ENCODE results near the gene TBC1D22A. TPM values are rescaled to one million over a fixed set of nuclear protein-coding genes. Genes with fewer than 3 reads are reported as not detected.
"Not testable (repeated sequence)": the region's sequence is repeated elsewhere in the genome, so short reads cannot be mapped to it uniquely, and the experiment has no call there.

TBC1D22A gene
- total RNA-seq, 1 donor = 17.7 TPM

DNA sequence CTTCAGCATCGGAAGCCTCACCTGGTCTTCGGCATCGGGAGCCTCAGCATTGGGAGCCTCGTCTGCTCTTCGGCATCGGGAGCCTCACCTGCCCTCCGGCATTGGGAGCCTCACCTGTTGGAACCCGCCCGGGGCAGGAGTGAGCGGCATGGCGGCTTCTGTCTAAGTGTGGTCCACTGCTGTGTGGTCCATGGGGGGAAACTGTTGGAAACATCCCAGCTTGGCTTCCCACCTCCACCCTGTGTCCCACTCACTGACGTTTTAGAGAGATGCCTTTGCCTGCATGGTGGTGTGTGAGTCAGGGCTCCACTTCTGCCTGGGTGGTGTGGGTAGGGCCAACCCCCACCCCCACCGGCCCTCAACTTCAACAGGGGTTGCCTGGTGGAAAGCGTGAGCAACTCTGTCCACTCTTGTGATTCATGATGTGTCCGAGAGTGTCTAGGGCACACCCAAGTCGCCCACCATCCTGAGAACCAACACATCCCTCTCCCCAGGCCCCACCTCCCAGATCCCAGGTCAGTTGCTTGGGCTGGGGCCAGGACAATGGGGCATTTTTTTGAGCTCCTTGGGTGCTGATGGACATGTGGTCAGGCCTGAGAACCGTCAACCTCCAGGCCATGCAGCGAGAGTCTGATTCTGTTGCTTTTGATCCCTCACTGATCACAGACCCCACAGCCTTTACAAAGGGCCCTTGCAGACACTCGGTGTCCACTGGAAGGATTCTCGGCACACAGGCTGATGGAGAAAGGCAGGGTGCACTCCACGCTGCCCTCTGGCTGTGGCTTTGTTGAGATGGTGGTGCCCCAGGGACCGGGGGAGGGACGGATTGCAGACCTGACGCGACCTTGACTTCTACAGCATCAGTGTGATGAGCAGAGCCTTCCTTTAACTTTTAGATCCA is 406.7 kb downstream of the TBC1D22A start:
- H3K9me3 ChIP-seq (ENCODE audit: low read depth, low read length) = no peaks in the 10 kb centered on the region

DNA sequence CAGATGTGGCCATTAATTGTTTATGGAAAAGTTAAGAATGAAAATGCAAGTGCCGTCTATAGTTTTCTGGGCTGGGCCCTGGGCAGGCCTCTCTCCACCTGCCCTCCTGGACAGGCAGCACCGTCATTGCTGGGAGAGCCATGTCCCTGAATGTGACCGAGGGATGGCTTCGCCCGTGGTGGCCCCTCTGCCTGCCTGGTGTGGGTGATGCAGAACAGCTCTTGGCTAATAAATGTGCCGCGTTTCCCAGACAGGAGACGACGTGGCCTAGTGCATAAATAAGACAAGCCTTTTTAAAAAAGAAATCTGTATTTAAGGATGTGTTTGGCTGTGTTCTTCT is 407.3 kb downstream of the TBC1D22A start:
- Histone ChIP-seq H3K9me3 (ENCODE audit: low read depth, low read length) (no peaks in the 10 kb centered on the region), H3K27me3 (ENCODE audit: insufficient read depth, low read length) (no peaks in the 10 kb centered on the region), H2AFZ (ENCODE audit: low read length) (no peak overlapping the region), H3K4me2 (ENCODE audit: insufficient read depth, low read length) (no peak overlapping the region), H3K4me1 (ENCODE audit: insufficient read depth, low read length) (no peaks in the 10 kb centered on the region), H3K36me3 (ENCODE audit: insufficient read depth, low read length) (no peaks in the 10 kb centered on the region), H3K79me2 (ENCODE audit: insufficient read depth, low read length) (no peaks in the 10 kb centered on the region), H4K20me1 (ENCODE audit: insufficient read depth, low read length) (no peaks in the 10 kb centered on the region), H3K27ac (ENCODE audit: low read depth, low read length) (no peak overlapping the region), H3K4me3 (ENCODE audit: insufficient read depth, low read length) (no peak overlapping the region)
- peak; percentile 9 for DNase-seq (ENCODE audit: insufficient read length, low spot score, missing footprints)
- TF ChIP-seq, protein P1, sequence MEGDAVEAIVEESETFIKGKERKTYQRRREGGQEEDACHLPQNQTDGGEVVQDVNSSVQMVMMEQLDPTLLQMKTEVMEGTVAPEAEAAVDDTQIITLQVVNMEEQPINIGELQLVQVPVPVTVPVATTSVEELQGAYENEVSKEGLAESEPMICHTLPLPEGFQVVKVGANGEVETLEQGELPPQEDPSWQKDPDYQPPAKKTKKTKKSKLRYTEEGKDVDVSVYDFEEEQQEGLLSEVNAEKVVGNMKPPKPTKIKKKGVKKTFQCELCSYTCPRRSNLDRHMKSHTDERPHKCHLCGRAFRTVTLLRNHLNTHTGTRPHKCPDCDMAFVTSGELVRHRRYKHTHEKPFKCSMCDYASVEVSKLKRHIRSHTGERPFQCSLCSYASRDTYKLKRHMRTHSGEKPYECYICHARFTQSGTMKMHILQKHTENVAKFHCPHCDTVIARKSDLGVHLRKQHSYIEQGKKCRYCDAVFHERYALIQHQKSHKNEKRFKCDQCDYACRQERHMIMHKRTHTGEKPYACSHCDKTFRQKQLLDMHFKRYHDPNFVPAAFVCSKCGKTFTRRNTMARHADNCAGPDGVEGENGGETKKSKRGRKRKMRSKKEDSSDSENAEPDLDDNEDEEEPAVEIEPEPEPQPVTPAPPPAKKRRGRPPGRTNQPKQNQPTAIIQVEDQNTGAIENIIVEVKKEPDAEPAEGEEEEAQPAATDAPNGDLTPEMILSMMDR (IDR thresholded peaks at IDR 0.05; ENCODE audit: extremely low read depth, low read depth, low read length) = no peak

More for the DNA sequence above, 406.7 kb downstream of the TBC1D22A start:
- no peaks in the 10 kb centered on the region for H4K20me1 ChIP-seq (ENCODE audit: insufficient read depth, low read length)
- peak; percentile 85 for DNase-seq (ENCODE audit: insufficient read length, low spot score, missing footprints)
- H3K36me3 ChIP-seq (ENCODE audit: insufficient read depth, low read length) = no peaks in the 10 kb centered on the region
- no peak overlapping the region for H3K4me3 ChIP-seq (ENCODE audit: insufficient read depth, low read length)
- no peaks in the 10 kb centered on the region for H3K4me1 ChIP-seq (ENCODE audit: insufficient read depth, low read length)
- no peaks in the 10 kb centered on the region for H3K27me3 ChIP-seq (ENCODE audit: insufficient read depth, low read length)
- no peaks in the 10 kb centered on the region for H3K79me2 ChIP-seq (ENCODE audit: insufficient read depth, low read length)
- TF ChIP-seq, protein P1 (IDR thresholded peaks at IDR 0.05; ENCODE audit: extremely low read depth, low read depth, low read length) = peak; percentile 42
- no peak overlapping the region for H3K27ac ChIP-seq (ENCODE audit: low read depth, low read length)
- no peak overlapping the region for H2AFZ ChIP-seq (ENCODE audit: low read length)
- H3K4me2 ChIP-seq (ENCODE audit: insufficient read depth, low read length) = no peak overlapping the region

DNA sequence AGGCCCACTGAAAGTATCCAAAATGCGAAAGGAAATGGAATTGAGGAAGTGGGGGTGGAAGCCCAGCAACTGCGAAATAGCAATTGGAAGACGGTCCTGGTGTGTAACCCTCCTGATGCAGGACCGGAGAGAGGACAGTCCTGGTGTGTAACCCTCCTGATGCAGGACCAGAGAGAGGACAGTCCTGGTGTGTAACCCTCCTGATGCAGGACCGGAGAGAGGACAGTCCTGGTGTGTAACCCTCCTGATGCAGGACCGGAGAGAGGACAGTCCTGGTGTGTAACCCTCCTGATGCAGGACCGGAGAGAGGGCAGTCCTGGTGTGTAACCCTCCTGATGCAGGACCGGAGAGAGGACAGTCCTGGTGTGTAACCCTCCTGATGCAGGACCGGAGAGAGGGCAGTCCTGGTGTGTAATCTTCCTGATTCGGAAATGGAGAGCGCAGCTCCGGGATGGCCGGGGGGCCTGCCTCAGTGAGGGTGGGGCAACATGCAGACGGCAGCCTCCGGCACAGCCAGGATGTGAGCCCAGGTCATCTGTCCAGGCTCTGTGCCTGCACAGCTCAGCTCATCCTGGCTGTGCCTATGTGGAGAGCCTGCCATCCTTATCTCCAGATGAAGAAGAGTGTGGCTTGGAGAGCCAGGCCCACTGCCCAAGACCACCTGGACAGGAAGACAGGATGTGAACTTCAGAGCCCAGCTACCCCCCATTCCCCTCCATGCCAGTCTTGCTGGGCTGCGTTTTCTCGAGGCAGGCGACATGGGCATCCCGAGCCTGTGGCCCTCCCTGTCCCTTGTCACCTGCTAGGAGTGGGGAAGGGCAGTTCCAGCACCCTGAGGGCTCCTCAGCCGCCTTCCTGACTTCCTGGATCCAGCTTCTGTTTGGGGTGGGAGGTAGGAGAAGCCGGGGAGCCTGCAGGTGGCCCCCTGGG is 408.3 kb downstream of the TBC1D22A start:
- H3K4me3 ChIP-seq (ENCODE audit: insufficient read depth, low read length); H3K27ac ChIP-seq (ENCODE audit: low read depth, low read length); H3K4me1 ChIP-seq (ENCODE audit: insufficient read depth, low read length); H3K27me3 ChIP-seq (ENCODE audit: insufficient read depth, low read length); H3K36me3 ChIP-seq (ENCODE audit: insufficient read depth, low read length); H2AFZ ChIP-seq (ENCODE audit: low read length); H3K79me2 ChIP-seq (ENCODE audit: insufficient read depth, low read length); H3K9me3 ChIP-seq (ENCODE audit: low read depth, low read length); H3K4me2 ChIP-seq (ENCODE audit: insufficient read depth, low read length); H4K20me1 ChIP-seq (ENCODE audit: insufficient read depth, low read length): not testable (repeated sequence)
- DNase-seq (ENCODE audit: insufficient read length, low spot score, missing footprints) = peak; percentile 60

DNA sequence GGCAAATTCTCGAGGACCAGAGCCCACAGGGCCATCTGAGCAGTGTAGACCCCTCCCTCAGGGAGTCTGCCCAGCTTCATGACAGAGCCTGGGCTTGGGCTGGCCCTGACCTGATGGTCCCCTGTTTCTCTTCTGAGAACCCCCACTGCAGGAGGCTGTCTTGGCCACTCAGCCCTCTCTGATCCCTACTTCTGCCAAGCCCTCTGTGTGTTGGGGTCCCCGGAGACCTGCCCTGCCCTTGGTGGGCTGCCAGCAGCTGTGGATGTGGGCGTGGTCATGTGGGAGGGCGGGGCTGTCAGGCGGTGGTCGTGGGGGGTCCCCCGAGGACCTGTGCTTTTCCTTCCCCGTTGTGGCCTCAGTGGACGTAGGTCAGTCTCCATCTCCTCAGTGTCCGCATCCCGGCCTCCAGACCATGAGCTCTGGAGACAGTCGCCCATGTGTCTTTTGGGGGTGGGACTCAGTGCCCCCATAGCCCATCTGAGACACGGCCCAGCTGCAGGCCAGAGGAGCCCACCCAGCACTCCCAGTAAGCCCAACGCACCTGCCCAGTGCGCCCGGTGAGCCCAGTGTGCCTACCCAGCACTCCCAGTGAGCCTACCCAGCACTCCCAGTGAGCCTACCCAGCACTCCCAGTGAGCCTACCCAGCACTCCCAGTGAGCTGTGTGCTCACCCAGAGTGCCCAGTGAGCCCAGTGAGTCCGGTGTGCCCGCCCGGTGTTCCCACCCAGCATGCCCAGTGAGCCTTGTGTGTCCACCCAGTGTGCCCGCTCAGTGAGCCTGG is 409.2 kb downstream of the TBC1D22A start:
- no peak overlapping the region for H3K4me2 ChIP-seq (ENCODE audit: insufficient read depth, low read length)
- no peak overlapping the region for H2AFZ ChIP-seq (ENCODE audit: low read length)
- no peaks in the 10 kb centered on the region for H3K36me3 ChIP-seq (ENCODE audit: insufficient read depth, low read length)
- DNase-seq (ENCODE audit: insufficient read length, low spot score, missing footprints) = peak; percentile 70
- no peaks in the 10 kb centered on the region for H3K9me3 ChIP-seq (ENCODE audit: low read depth, low read length)
- no peaks in the 10 kb centered on the region for H4K20me1 ChIP-seq (ENCODE audit: insufficient read depth, low read length)
- H3K4me1 ChIP-seq (ENCODE audit: insufficient read depth, low read length) = no peaks in the 10 kb centered on the region
- TF ChIP-seq, protein P1 (IDR thresholded peaks at IDR 0.05; ENCODE audit: extremely low read depth, low read depth, low read length) = no peak
- no peak overlapping the region for H3K4me3 ChIP-seq (ENCODE audit: insufficient read depth, low read length)
- no peak overlapping the region for H3K27ac ChIP-seq (ENCODE audit: low read depth, low read length)
- no peaks in the 10 kb centered on the region for H3K27me3 ChIP-seq (ENCODE audit: insufficient read depth, low read length)
- no peaks in the 10 kb centered on the region for H3K79me2 ChIP-seq (ENCODE audit: insufficient read depth, low read length)

Data from osteoblast (primary cell).